ENCODE results near the gene PRKCB.

The PRKCB gene

DNA sequence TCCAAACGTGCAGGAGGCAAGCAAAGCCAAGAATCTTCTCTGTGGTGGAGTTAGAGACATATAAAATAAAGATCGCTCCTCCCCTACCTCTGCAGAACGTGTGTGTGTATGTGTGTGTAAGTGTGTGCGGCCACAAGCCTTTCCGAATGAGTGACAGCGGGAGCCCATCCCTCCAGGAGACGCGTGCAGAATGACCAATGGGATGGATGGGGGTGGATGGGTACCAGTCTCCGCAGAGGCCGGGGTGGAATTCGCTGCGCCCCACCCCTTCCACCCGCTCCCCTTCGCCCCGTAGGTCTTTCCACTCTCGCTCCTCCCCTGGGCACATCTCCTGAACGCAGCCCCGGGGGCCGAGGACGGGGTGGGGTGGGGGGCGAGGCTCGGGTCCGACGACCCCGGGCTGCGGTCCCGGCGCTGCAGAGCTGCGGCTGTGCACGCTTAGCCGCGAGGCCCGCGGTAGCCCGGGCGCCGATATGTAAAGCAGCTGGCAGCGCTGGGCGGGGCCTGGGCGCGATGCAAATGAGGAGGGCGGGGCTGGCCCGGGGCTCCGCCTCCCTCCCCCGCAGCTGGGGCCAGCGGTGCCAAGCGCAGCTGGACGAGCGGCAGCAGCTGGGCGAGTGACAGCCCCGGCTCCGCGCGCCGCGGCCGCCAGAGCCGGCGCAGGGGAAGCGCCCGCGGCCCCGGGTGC is at the start of gene PRKCB:
TSS of gene PRKCB (plus strand) at position 594 of the 688 bp plus-strand sequence.
- DNase-seq = peak; percentile 64

DNA sequence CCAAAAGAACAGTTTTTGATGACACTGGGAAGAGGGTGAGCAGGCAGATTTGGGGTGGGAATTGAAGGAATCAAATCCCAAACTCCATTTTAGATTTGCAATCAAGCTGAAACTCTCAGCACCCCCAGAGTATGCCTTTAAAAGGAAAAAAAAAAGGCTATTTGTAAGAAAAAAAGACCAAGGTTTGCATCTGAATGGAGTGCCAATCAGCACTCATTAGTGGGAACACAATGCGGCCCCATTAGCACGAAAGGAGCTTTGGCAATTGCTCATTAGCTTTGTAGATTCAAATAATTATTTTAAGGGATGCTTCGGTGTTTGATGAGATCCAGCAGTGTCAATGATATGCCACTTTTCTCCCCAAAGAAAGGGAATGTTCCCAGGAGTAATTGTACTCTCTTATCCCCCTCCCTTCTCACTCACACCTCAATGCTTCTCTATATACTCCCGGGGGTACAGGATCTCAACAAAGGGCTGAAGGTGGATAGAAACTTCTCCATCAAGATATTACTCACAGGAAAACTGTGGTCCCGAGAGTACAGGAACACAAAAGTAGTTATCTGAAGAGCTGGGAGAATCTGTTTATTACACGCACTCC is 48.7 kb upstream of the PRKCB start:
- no peak for DNase-seq

- DNase-seq = no peak
Measured at GRCh38 chr16:23788685-23789084, 47.1 kb upstream of the PRKCB start.

GRCh38 chr16:23795378-23795777 is 40.4 kb upstream of the PRKCB start:
- DNase-seq = no peak

- no peak for DNase-seq
Measured at GRCh38 chr16:23796941-23797340, 38.8 kb upstream of the PRKCB start.

DNA sequence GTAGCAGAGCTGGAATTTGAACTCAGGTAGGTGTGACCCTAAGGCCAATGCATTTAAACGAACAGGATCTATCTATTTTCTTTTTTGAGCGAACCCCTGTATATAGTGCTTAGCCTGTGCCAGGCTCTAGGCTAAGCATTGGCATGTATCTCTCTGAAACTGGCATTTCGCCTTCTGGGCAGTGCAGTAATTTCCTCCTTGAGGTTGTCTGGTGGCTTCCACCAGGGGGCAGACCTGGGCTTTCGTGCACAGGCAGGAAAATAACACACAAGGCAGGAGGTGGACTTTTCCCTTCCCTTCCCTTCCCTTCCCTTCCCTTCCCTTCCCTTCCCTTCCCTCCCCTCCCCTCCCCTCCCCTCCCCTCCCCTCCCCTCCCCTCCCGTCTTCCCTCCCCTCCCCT is 34.4 kb upstream of the PRKCB start:
- DNase-seq = peak; percentile 6

- DNase-seq = no peak
Measured at GRCh38 chr16:23802776-23803175, 33.0 kb upstream of the PRKCB start.

DNA sequence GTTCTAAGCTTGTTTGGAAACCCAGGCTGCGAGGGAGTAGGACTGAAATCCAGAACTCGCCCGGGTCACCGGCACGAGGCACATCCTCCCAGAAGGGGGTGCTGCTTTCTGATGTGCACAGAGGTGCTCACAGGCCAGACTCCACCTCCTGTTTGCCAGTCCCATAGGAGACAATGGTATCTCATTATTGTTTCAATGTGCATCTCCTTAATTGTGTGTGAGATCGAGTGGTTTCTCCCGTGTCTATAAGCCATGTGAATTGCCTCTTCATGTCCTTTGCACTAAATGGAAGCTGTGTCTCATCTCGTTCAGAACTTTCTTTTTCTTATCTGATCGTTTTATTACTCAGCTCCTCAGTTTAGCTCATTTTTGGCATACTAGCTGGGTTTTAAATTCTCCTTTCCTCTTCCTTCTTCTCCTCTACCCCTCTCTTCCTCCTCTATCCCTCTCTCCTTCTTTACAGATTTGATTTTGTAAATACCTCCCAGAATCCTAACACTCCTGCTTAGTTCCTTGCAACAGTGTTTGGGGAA is 32.1 kb upstream of the PRKCB start:
- peak; percentile 20 for DNase-seq

- DNase-seq = no peak
Measured at GRCh38 chr16:23807028-23807427, 28.8 kb upstream of the PRKCB start.

DNA sequence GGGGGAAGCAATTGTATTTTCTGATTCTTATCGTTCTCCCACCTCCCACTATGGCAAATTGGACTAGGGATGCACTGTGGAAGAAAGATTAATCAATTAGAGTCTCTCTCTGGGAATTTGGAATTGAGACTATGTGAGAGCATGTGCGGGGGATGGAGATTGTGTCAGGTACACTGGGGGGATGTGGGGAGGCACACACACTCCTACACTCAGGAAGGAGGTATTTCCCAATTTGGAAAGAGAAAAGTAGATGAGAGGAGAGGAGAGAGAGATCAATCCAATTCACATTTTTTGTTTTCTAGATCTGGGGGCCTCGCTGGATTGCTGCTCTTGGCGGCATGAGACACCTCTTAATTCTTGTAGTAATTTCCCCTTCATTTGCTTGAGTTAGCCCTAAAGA is 14.3 kb upstream of the PRKCB start:
- DNase-seq = no peak

- no peak for DNase-seq
Measured at GRCh38 chr16:23821875-23822688, 13.7 kb upstream of the PRKCB start.

DNA sequence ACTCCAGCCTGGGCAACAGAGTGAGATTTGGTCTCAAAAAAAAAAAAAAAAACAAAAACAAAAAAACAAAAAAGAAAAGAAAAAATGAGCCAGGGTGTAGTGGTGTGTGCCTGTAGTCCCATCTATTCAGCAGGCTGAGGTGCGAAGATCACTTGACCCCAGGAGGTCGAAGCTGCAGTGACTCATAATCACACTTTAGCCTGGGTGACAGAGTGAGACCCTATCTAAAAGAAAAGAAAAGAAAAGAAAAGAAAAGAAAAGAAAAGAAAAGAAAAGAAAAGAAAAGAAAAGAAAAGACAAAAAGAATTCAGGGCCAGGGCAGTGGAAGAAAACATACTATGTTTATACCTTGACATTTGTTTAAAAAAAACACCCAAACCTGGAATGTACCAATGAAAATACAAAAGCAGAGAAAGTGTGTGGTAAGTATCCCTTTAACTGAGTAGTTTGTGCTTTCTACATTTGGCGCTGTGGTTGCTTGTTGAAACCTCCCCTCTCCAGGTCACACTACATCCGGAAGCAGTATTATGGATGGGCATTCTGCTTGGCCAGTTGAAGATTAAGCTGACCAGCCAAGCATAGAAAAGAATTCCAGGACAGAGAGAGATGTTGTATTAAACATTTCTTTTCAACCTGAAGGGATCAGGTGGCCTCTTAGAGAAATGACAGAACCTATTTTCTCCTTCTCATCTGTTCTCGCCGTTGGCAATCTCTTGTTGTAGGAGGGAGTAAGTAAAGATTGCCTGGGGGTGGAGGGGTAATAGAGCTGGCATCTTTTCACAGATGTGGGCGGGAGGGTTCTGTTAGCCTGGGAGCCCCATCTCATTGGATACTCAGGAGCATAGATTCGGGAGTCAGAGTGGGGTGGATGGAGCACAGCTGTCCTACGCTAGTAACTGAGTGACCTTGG is 12.1 kb upstream of the PRKCB start:
- DNase-seq = no peak

- no peak for DNase-seq
Measured at GRCh38 chr16:23824909-23825308, 10.9 kb upstream of the PRKCB start.

GRCh38 chr16:23826528-23827045 is 9.2 kb upstream of the PRKCB start:
- no peak for DNase-seq

- no peak for DNase-seq
Measured at GRCh38 chr16:23827057-23827456, 8.7 kb upstream of the PRKCB start.

DNA sequence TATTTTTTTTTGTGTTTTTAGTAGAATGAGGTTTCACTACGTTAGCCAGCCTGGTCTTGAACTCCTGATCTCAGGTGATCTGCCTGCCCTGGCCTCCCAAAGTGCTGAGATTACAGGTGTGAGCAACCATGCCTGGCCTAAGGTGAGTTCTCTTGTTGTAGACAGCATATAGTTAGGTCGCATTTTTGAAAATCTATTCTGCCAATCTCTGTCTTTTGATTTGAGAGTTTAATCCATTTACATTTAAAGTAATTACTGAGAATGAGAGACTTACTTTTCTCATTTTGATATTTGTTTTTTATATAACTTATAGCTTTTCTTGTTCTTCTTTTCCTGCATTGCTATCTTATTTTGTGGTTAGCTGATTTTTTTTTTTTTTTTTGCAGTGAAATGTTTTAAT is 6.3 kb upstream of the PRKCB start:
- DNase-seq = no peak

DNA sequence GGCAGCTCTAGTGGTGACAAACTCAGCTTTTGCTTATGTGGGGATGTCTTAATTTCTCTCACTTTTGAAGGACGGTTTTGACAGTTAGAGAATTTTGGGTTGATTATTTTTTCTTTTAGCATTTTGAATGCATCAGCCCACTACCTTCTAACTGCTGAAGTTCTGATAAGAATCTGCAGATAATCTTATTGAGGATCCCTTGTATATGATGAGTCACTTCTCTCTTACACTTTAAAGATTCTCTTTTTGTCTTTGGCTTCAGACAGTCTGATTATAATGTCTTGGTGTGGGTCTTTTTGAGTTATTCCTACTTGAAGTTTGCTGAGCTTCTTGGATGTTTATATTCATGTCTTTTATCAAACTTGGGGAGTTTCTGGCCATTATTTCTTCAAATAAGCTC is 5.5 kb upstream of the PRKCB start:
- DNase-seq = no peak

- no peak for DNase-seq
Measured at GRCh38 chr16:23832882-23833281, 2.9 kb upstream of the PRKCB start.

GRCh38 chr16:23833504-23833903 is 2.3 kb upstream of the PRKCB start:
- no peak for DNase-seq

- peak; percentile 60 for DNase-seq
Measured at GRCh38 chr16:23833960-23834685, 1.7 kb upstream of the PRKCB start.

GRCh38 chr16:23836078-23836403 is 258 bp downstream of the PRKCB start:
- no peak for DNase-seq
